Neural cell (in vitro differentiated cells): ENCODE measurements around the gene TBKBP1. TPM values are rescaled to one million over a fixed set of nuclear protein-coding genes. Genes with fewer than 3 reads are reported as not detected.
A peak's percentile ranks its signal among the peaks of the same experiment; 100 is the strongest.

Experiments used
- H2AFZ ChIP-seq: fragments of 200-600, 300-800 bp; sonication (generic), shearing (Covaris generic); 2 replicates; pipeline ENCODE4 v1.6.0; 2014; ENCODE audit warnings: low read depth, mild to moderate bottlenecking, antibody characterized with exemption, low read length, moderate library complexity
- H3F3A ChIP-seq: fragments of 200-600 bp; shearing (Covaris generic); 2 replicates; pipeline ENCODE4 v1.6.1; 2016; ENCODE audit warnings: mild to moderate bottlenecking, moderate library complexity, mixed read lengths, antibody characterized with exemption, low read length; ENCODE audit not compliant: insufficient read depth, poor library complexity, severe bottlenecking
- H3K27ac ChIP-seq: fragments of 200-600, 300-800 bp; sonication (generic), shearing (Covaris generic); 2 replicates; pipeline ENCODE4 v1.5.1; 2014; ENCODE audit warnings: mild to moderate bottlenecking, low read length, moderate library complexity
- H3K27me3 ChIP-seq: fragments of 300-800, 200-600 bp; sonication (generic), shearing (Covaris generic); 2 replicates; pipeline ENCODE4 v1.6.0; 2014; ENCODE audit warnings: mild to moderate bottlenecking, low read depth, low read length, moderate library complexity; ENCODE audit not compliant: insufficient read depth
- H3K36me3 ChIP-seq: fragments of 300-800, 200-600 bp; sonication (generic), shearing (Covaris generic); 2 replicates; pipeline ENCODE4 v1.5.1; 2014; ENCODE audit warnings: mild to moderate bottlenecking, antibody characterized with exemption, low read length, moderate library complexity; ENCODE audit not compliant: insufficient read depth
- H3K4me2 ChIP-seq: fragments of 300-800, 200-600 bp; sonication (generic), shearing (Covaris generic); 2 replicates; pipeline ENCODE4 v1.6.0; 2014; ENCODE audit warnings: mild to moderate bottlenecking, low read length
- H3K4me3 ChIP-seq: fragments of 300-800, 200-600 bp; sonication (generic), shearing (Covaris generic); 2 replicates; pipeline ENCODE4 v1.5.1; 2014; ENCODE audit warnings: mild to moderate bottlenecking, low read length, moderate library complexity
- H3K79me2 ChIP-seq: fragments of 200-600 bp; shearing (Covaris generic); replicated peaks from 2 replicates; pipeline ENCODE4 v1.6.0; 2014; ENCODE audit warnings: mild to moderate bottlenecking, low read length, moderate library complexity; ENCODE audit not compliant: insufficient read depth
- H3K9ac ChIP-seq: fragments of 300-800, 200-600 bp; sonication (generic), shearing (Covaris generic); 2 replicates; pipeline ENCODE4 v1.6.1; 2016; ENCODE audit warnings: mild to moderate bottlenecking, low read length, mixed read lengths
- H3K9me2 ChIP-seq: fragments of 200-600 bp; shearing (Covaris generic); 2 replicates; pipeline ENCODE4 v1.6.1; 2016; ENCODE audit warnings: mild to moderate bottlenecking, low read length, mixed read lengths; ENCODE audit not compliant: insufficient read depth
- H3K9me3 ChIP-seq: fragments of 200-600, 300-800 bp; sonication (generic), shearing (Covaris generic); 2 replicates; pipeline ENCODE4 v1.6.1; 2016; ENCODE audit warnings: mild to moderate bottlenecking, mixed run types, low read length, moderate library complexity, mixed read lengths
- H4K20me1 ChIP-seq: fragments of 200-600 bp; shearing (Covaris generic); 2 replicates; pipeline ENCODE4 v1.6.1; 2016; ENCODE audit warnings: mild to moderate bottlenecking, mixed run types; ENCODE audit not compliant: insufficient read depth
- EP300 ChIP-seq: fragments of 450-650 bp; conservative IDR thresholded peaks from 2 replicates; pipeline ENCODE4 v1.6.1; 2014; ENCODE audit warnings: antibody characterized with exemption, mild to moderate bottlenecking, moderate library complexity; ENCODE audit not compliant: poor library complexity, severe bottlenecking
- EZH2 ChIP-seq: fragments of 200-600, 300-800 bp; shearing (Covaris generic), sonication (generic); IDR thresholded peaks from 2 replicates; pipeline ENCODE4 v1.6.1; 2014; ENCODE audit warnings: antibody characterized with exemption, low read length, borderline replicate concordance, mild to moderate bottlenecking; ENCODE audit not compliant: insufficient read depth, poor library complexity, severe bottlenecking
- MXI1 ChIP-seq: fragments of 450-650 bp; conservative IDR thresholded peaks from 2 replicates; pipeline ENCODE4 v1.6.1; 2014; ENCODE audit warnings: antibody characterized with exemption, mild to moderate bottlenecking; ENCODE audit not compliant: poor library complexity, severe bottlenecking
- POLR2AphosphoS5 ChIP-seq: IDR thresholded peaks from 2 replicates; pipeline ENCODE4 v1.6.1; 2012
- RAD21 ChIP-seq: fragments of 450-650 bp; conservative IDR thresholded peaks from 2 replicates; pipeline ENCODE4 v1.6.1; 2014; ENCODE audit warnings: antibody characterized with exemption, mild to moderate bottlenecking, moderate library complexity
- REST ChIP-seq: IDR thresholded peaks from 2 replicates; pipeline ENCODE4 v1.6.1; 2012; ENCODE audit warnings: borderline replicate concordance
- SMC3 ChIP-seq: fragments of 450-650 bp; conservative IDR thresholded peaks from 2 replicates; pipeline ENCODE4 v1.6.1; 2014; ENCODE audit warnings: antibody characterized with exemption, mild to moderate bottlenecking, moderate library complexity; ENCODE audit not compliant: poor library complexity
- TAF1 ChIP-seq: IDR thresholded peaks from 2 replicates; pipeline ENCODE4 v1.6.1; 2012; ENCODE audit warnings: low read depth
- polyA plus RNA-seq: library from polyadenylated mRNA; depleted of rRNA; stranded (reverse); fragments of >200 nt; gene quantifications from 2 replicates; pipeline ENCODE4 v1.2.3, GENCODE V29; 2014
- TF ChIP-seq, protein P1 (sequence below): fragments of 450-650 bp; IDR thresholded peaks from 2 replicates; pipeline ENCODE4 v1.5.1; 2014; ENCODE audit warnings: antibody characterized with exemption, mild to moderate bottlenecking, moderate library complexity; ENCODE audit not compliant: poor library complexity, severe bottlenecking

The TBKBP1 gene
- polyA plus RNA-seq, 1 donor from 2014 or later, result 25.4 TPM

DNA sequence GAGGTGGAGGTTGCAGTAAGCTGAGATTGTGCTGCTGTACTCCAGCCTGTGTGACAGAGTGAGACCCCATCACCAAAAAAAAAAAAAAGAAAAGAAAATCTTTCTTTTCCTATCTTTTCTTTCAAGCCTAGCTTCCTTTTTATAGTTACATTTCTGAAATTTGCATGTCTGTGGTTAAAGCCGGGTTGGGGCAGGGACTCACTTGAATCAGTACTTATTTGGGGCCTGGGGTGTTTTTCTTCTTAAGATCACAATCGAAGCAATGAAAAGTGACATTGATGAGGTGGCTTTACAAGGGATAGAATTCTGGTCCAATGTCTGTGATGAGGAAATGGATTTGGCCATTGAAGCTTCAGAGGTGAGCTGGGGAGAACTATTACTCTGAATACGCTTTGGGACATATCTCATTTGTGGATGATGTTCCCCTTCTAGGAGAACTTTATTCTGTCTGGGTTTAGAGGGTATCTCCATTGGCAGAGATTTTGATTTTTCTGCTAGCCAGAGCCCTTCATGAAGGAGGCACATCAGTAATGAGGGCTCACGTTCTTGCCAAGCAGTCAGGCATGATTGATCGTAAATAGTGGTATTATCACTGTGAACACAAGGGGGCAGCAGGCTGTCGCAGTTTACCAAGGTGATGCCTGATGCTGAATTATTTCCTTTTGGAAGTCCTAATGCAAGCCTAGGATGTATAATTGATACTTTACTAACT is 29.9 kb upstream of the TBKBP1 start:
- no peaks in the 10 kb centered on the region for H3K36me3 ChIP-seq
- H3K27ac ChIP-seq, result no peak overlapping the region
- no peaks in the 10 kb centered on the region for H3K27me3 ChIP-seq
- no peak overlapping the region for H3K4me3 ChIP-seq
- no peaks in the 10 kb centered on the region for H3K79me2 ChIP-seq
- no peak overlapping the region for H3K9ac ChIP-seq
- H3K4me2 ChIP-seq, result no peak overlapping the region
- TF ChIP-seq, protein P1, sequence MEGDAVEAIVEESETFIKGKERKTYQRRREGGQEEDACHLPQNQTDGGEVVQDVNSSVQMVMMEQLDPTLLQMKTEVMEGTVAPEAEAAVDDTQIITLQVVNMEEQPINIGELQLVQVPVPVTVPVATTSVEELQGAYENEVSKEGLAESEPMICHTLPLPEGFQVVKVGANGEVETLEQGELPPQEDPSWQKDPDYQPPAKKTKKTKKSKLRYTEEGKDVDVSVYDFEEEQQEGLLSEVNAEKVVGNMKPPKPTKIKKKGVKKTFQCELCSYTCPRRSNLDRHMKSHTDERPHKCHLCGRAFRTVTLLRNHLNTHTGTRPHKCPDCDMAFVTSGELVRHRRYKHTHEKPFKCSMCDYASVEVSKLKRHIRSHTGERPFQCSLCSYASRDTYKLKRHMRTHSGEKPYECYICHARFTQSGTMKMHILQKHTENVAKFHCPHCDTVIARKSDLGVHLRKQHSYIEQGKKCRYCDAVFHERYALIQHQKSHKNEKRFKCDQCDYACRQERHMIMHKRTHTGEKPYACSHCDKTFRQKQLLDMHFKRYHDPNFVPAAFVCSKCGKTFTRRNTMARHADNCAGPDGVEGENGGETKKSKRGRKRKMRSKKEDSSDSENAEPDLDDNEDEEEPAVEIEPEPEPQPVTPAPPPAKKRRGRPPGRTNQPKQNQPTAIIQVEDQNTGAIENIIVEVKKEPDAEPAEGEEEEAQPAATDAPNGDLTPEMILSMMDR, result peak; percentile 88
- peak; percentile 19 for TF ChIP-seq MXI1
- TF ChIP-seq RAD21, result peak; percentile 78
- no peak for TF ChIP-seq EZH2
- TF ChIP-seq REST, result no peak
- TF ChIP-seq EP300, result no peak
- peak; percentile 84 for TF ChIP-seq SMC3
- no peak for TF ChIP-seq TAF1
- no peak for TF ChIP-seq POLR2AphosphoS5
- no peaks in the 10 kb centered on the region for H3K9me2 ChIP-seq
- H3K9me3 ChIP-seq, result no peaks in the 10 kb centered on the region
- no peak overlapping the region for H2AFZ ChIP-seq
- no peaks in the 10 kb centered on the region for H4K20me1 ChIP-seq
- H3F3A ChIP-seq, result no peaks in the 10 kb centered on the region

DNA sequence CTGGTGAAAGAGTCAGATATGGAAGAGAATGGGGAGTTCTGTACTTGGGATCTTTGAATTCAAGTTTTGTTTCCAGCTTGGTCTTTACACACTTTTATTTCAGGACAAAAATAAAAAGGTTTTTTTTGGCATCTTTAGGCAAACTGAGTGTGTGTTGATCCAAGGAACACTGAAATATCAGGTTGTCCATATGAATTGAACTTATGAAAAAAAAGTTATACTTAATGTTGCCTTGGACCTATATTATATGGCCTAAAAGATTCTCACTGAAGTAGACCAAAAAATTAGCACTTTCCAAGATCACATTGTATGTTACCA is 29.4 kb upstream of the TBKBP1 start:
- Histone ChIP-seq H4K20me1 (no peaks in the 10 kb centered on the region), H3K9ac (no peak overlapping the region), H3K27ac (no peak overlapping the region), H3K27me3 (no peaks in the 10 kb centered on the region), H3K79me2 (no peaks in the 10 kb centered on the region), H3F3A (no peaks in the 10 kb centered on the region), H3K36me3 (no peaks in the 10 kb centered on the region), H3K9me2 (no peaks in the 10 kb centered on the region), H2AFZ (no peak overlapping the region), H3K4me2 (no peak overlapping the region), H3K9me3 (no peaks in the 10 kb centered on the region), H3K4me3 (no peak overlapping the region)
- TF ChIP-seq RAD21 (peak; percentile 6), POLR2AphosphoS5 (no peak), MXI1 (no peak), EP300 (no peak), EZH2 (no peak), TAF1 (no peak), SMC3 (peak; percentile 36)
